LNCaP clone FGC (cell line): ENCODE data around the gene SWI5.

ENCODE experiments used
- DNase-seq: peaks from one replicate; pipeline ENCODE4 v3.0.0-alpha.2; 2011; ENCODE audit warnings: low read depth
- H3K4me3 ChIP-seq: 2 replicates; pipeline ENCODE4 v1.5.1; 2011; ENCODE audit warnings: mild to moderate bottlenecking, low read depth, low read length, control low read depth
- CTCF ChIP-seq: IDR thresholded peaks from 2 replicates; pipeline ENCODE4 v1.5.1; 2012; ENCODE audit warnings: mild to moderate bottlenecking; ENCODE audit not compliant: control insufficient read depth, insufficient read depth; ENCODE audit errors: extremely low read depth

SWI5 gene

GRCh38 chr9:128294142-128294541, 18.1 kb downstream of the SWI5 start:
- no peak for DNase-seq
- TF ChIP-seq CTCF = no peak
- H3K4me3 ChIP-seq = no peak overlapping the region

- DNase-seq = no peak
- no peak overlapping the region for H3K4me3 ChIP-seq
- TF ChIP-seq CTCF = no peak
These were observed 20.5 kb downstream of the SWI5 start for GRCh38 chr9:128296340-128297220.

- no peak overlapping the region for H3K4me3 ChIP-seq
- no peak for DNase-seq
- no peak for TF ChIP-seq CTCF
These were observed 21.2 kb downstream of the SWI5 start for GRCh38 chr9:128297221-128297773.

- no peak overlapping the region for H3K4me3 ChIP-seq
- no peak for TF ChIP-seq CTCF
- DNase-seq = no peak
These were observed 22.7 kb downstream of the SWI5 start for GRCh38 chr9:128298535-128299482.

GRCh38 chr9:128304136-128304970, 28.3 kb downstream of the SWI5 start:
- DNase-seq = no peak
- H3K4me3 ChIP-seq = no peak overlapping the region
- TF ChIP-seq CTCF = no peak

- no peak overlapping the region for H3K4me3 ChIP-seq
- no peak for DNase-seq
- TF ChIP-seq CTCF = no peak
These were observed 28.9 kb downstream of the SWI5 start for GRCh38 chr9:128304971-128305288.
